ENCODE results near the gene PCDHA1. TPM values are rescaled to one million over a fixed set of nuclear protein-coding genes. Genes with fewer than 3 reads are reported as not detected.

PCDHA1 gene
- polyA plus RNA-seq, 1 of the 3 experiments (the other 2 are of a cell fraction), result 0.16 TPM

- WGBS (ENCODE audit: low lambda C conversion rate), result 47% methylated on average over 7 of the region's 7 CpGs
- Histone ChIP-seq H2AFZ (ENCODE audit: low read depth) (no peak overlapping the region), H3K27me3 (ENCODE audit: insufficient read depth) (no peaks in the 10 kb centered on the region), H3K36me3 (replicated peaks in 1 of 2; ENCODE audit: control insufficient read depth in 1 of 2, insufficient read depth in 2 of 2, low read length in 1 of 2) (no peaks in the 10 kb centered on the region), H4K20me1 (ENCODE audit: insufficient read depth) (no peaks in the 10 kb centered on the region), H3K79me2 (ENCODE audit: insufficient read depth) (no peaks in the 10 kb centered on the region), H3K4me1 (ENCODE audit: control insufficient read depth in 1 of 2, insufficient read depth in 2 of 2, low read depth in 1 of 2, low read length in 1 of 2) (peaks cover 0 to 19% of the 10 kb centered on the region in 2 experiments; a peak in 2 of 4 replicates), H3F3A (replicated peaks; ENCODE audit: insufficient read depth) (no peaks in the 10 kb centered on the region), H3K9me3 (no peaks in the 10 kb centered on the region), H3K4me2 (no peak overlapping the region), H3K9ac (no peak overlapping the region), H3K4me3 (ENCODE audit: low read depth in 2 of 2, low read length in 1 of 2) (no peak overlapping the region), H3K9me2 (no peaks in the 10 kb centered on the region), H3K27ac (ENCODE audit: low read depth in 2 of 2, low read length in 1 of 2) (no peak overlapping the region)
- TF ChIP-seq FOSL2 (IDR thresholded peaks at IDR 0.05; ENCODE audit: borderline replicate concordance, low read depth) (no peak), TAF1 (IDR thresholded peaks at IDR 0.05; ENCODE audit: borderline replicate concordance, low read depth, low read length) (no peak), USF1 (IDR thresholded peaks at IDR 0.05; ENCODE audit: borderline replicate concordance, low read depth) (no peak), ZBTB33 (IDR thresholded peaks at IDR 0.05; ENCODE audit: borderline replicate concordance, low read depth) (no peak)
- no peak for DNase-seq
- ChIA-PET CTCF (interaction anchor here (1.3 to 1.9 kb wide), 3 partner anchors 9 to 63 kb away, joined by 3 to 10 read pairs (median 4); partner anchors contain the start of gene PCDHAC1), POLR2A (no interaction called here)
Measured at GRCh38 chr5:140989254-140990020, 203.5 kb downstream of the PCDHA1 start.

GRCh38 chr5:140992828-140993227 is 206.9 kb downstream of the PCDHA1 start:
- TF ChIP-seq GATA2 (CRISPR knock-in tag; IDR thresholded peaks at IDR 0.05), result peak; percentile 33; the same call in 1 of the 2 replicates
- 0 out of 2 replicates have a peak, but pooled peaks have one; percentile 27 for TF ChIP-seq RCOR1 (IDR thresholded peaks at IDR 0.05; ENCODE audit: low read length)
- TF ChIP-seq, protein P1, sequence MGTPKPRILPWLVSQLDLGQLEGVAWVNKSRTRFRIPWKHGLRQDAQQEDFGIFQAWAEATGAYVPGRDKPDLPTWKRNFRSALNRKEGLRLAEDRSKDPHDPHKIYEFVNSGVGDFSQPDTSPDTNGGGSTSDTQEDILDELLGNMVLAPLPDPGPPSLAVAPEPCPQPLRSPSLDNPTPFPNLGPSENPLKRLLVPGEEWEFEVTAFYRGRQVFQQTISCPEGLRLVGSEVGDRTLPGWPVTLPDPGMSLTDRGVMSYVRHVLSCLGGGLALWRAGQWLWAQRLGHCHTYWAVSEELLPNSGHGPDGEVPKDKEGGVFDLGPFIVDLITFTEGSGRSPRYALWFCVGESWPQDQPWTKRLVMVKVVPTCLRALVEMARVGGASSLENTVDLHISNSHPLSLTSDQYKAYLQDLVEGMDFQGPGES (IDR thresholded peaks at IDR 0.05; ENCODE audit: low read depth, low read length), result no peak
- ChIA-PET CTCF (interaction anchor here (0.6 to 1.7 kb wide), 7 partner anchors 12 to 152 kb away, joined by 3 to 8 read pairs (median 4); partner anchors contain the start of genes PCDHA8 and PCDHAC1), POLR2A (interaction anchor here (1.3 to 2.3 kb wide), 2 partner anchors 9 to 26 kb away, joined by 7 to 9 read pairs; partner anchors contain the start of gene PCDHAC2)
- peak; percentile 47 for DNase-seq
- Histone ChIP-seq H3F3A (replicated peaks; ENCODE audit: insufficient read depth) (no peaks in the 10 kb centered on the region), H3K36me3 (replicated peaks in 1 of 2; ENCODE audit: control insufficient read depth in 1 of 2, insufficient read depth in 2 of 2, low read length in 1 of 2) (no peaks in the 10 kb centered on the region), H4K20me1 (ENCODE audit: insufficient read depth) (no peaks in the 10 kb centered on the region), H3K4me2 (no peak overlapping the region), H3K9ac (no peak overlapping the region), H3K79me2 (ENCODE audit: insufficient read depth) (no peaks in the 10 kb centered on the region), H3K4me1 (ENCODE audit: control insufficient read depth in 1 of 2, insufficient read depth in 2 of 2, low read depth in 1 of 2, low read length in 1 of 2) (peaks cover 0 to 19% of the 10 kb centered on the region in 2 experiments; a peak in 2 of 4 replicates), H2AFZ (ENCODE audit: low read depth) (no peak overlapping the region), H3K4me3 (ENCODE audit: low read depth in 2 of 2, low read length in 1 of 2) (no peak overlapping the region), H3K27ac (ENCODE audit: low read depth in 2 of 2, low read length in 1 of 2) (peak overlapping the region in 1 of 2 experiments; percentile 86; a peak in 2 of 4 replicates), H3K27me3 (ENCODE audit: insufficient read depth) (no peaks in the 10 kb centered on the region), H3K9me2 (no peaks in the 10 kb centered on the region), H3K9me3 (no peaks in the 10 kb centered on the region)
- WGBS (ENCODE audit: low lambda C conversion rate), result 45% methylated on average over 2 of the region's 2 CpGs
